Panc1 (cell line): ENCODE data around the gene FIBP. TPM values are rescaled to one million over a fixed set of nuclear protein-coding genes. Genes with fewer than 3 reads are reported as not detected.

Experiments
- ATAC-seq: fragments of 200-7000 bp; cut with Tn5 transposase; 2 replicates; pipeline ENCODE4 v1.9.1; 2020; ENCODE audit warnings: mild to moderate bottlenecking, moderate library complexity
- BruUV-seq: library from RNA; stranded (reverse); fragments of 400-500 nt; replicated peaks from 2 replicates; lab custom pipeline; 2021; lab: Mats Ljungman, UMichigan
- CTCF ChIA-PET: fragments of 300-600 bp; sonication (Branson Sonifier 250); formaldehyde crosslinking; loops from one replicate; lab custom pipeline; 2022; ENCODE audit warnings: antibody characterized with exemption; lab: Charles Lee
- POLR2A ChIA-PET: fragments of 300-600 bp; sonication (Branson Sonifier 250); formaldehyde crosslinking; loops from one replicate; lab custom pipeline; 2022; ENCODE audit warnings: antibody characterized with exemption; lab: Charles Lee
- DNase-seq: peaks from one replicate; pipeline ENCODE4 v3.0.0-alpha.2; 2010; ENCODE audit warnings: low read depth, low spot score
- H3K27ac ChIP-seq: 2 replicates; pipeline ENCODE4 v1.5.1; 2011; ENCODE audit warnings: mild to moderate bottlenecking, low read length, inconsistent platforms
- H3K27me3 ChIP-seq: fragments of 200-500 bp; sonication (Bioruptor generic); 2 replicates; pipeline ENCODE4 v1.6.0; 2014; ENCODE audit warnings: low read length, inconsistent platforms; ENCODE audit not compliant: control insufficient read depth, insufficient read depth
- H3K36me3 ChIP-seq: fragments of 200-500 bp; sonication (Bioruptor generic); 2 replicates; pipeline ENCODE4 v1.5.1; 2014; ENCODE audit warnings: inconsistent platforms, mild to moderate bottlenecking, low read length, moderate library complexity; ENCODE audit not compliant: control insufficient read depth, insufficient read depth
- H3K4me1 ChIP-seq: 2 replicates; pipeline ENCODE4 v1.5.1; 2011; ENCODE audit warnings: inconsistent platforms, mild to moderate bottlenecking, low read length, moderate library complexity; ENCODE audit not compliant: control insufficient read depth, insufficient read depth
- H3K4me3 ChIP-seq, 2 experiments: 2 replicates each; pipeline ENCODE4 v1.5.1; 2011 to 2012; ENCODE audit warnings: low read depth in 2 of 2, low read length in 2 of 2, mild to moderate bottlenecking in 2 of 2, inconsistent platforms in 1 of 2, moderate library complexity in 1 of 2
- H3K9me3 ChIP-seq: fragments of 200-500 bp; sonication (Bioruptor generic); 2 replicates; pipeline ENCODE4 v1.5.1; 2014; ENCODE audit warnings: low read depth, mild to moderate bottlenecking, inconsistent platforms, low read length, moderate library complexity; ENCODE audit not compliant: control insufficient read depth, insufficient read depth
- CTCF ChIP-seq: fragments of 450-650 bp; IDR thresholded peaks from 2 replicates; pipeline ENCODE4 v1.5.1; 2017; ENCODE audit warnings: mild to moderate bottlenecking
- POLR2AphosphoS5 ChIP-seq: IDR thresholded peaks from 2 replicates; pipeline ENCODE4 v1.6.1; 2012; ENCODE audit warnings: mild to moderate bottlenecking, low read depth, low read length, moderate library complexity
- SIN3A ChIP-seq: IDR thresholded peaks from 2 replicates; pipeline ENCODE4 v1.6.1; 2012; ENCODE audit warnings: low read depth, mild to moderate bottlenecking, low read length, moderate library complexity, borderline replicate concordance; ENCODE audit not compliant: insufficient read depth
- TCF7L2 ChIP-seq: IDR thresholded peaks from 2 replicates; pipeline ENCODE4 v1.6.1; 2011; ENCODE audit warnings: mild to moderate bottlenecking, low read depth, low read length, inconsistent platforms
- in situ Hi-C: cut with HindIII; loops from 2 replicates; pipeline ENCODE4 v1.10.0; 2016; ENCODE audit warnings: low sequenced_read_pairs, low pct_unique_long_range_greater_than_20kb
- intact Hi-C: fragments of 100-400 bp; cut with micrococcal nuclease; formaldehyde crosslinking; loops from one replicate; pipeline ENCODE4 v1.10.0; 2022; ENCODE audit not compliant: unreplicated experiment
- total RNA-seq: library from RNA; stranded (reverse); gene quantifications from one replicate; pipeline ENCODE4 v1.2.1, GENCODE V29; 2021; ENCODE audit not compliant: unreplicated experiment
- TF ChIP-seq, protein P1 (sequence below), 2 experiments: IDR thresholded peaks; 2 replicates each; pipeline ENCODE4 v1.6.1; 2011 to 2012; ENCODE audit warnings: low read depth in 2 of 2, control low read depth in 1 of 2, low read length in 1 of 2, mild to moderate bottlenecking in 1 of 2, moderate library complexity in 1 of 2; ENCODE audit not compliant: insufficient read depth in 1 of 2

FIBP gene
- total RNA-seq, 1 experiment from 2014 or later, result 105 TPM

DNA sequence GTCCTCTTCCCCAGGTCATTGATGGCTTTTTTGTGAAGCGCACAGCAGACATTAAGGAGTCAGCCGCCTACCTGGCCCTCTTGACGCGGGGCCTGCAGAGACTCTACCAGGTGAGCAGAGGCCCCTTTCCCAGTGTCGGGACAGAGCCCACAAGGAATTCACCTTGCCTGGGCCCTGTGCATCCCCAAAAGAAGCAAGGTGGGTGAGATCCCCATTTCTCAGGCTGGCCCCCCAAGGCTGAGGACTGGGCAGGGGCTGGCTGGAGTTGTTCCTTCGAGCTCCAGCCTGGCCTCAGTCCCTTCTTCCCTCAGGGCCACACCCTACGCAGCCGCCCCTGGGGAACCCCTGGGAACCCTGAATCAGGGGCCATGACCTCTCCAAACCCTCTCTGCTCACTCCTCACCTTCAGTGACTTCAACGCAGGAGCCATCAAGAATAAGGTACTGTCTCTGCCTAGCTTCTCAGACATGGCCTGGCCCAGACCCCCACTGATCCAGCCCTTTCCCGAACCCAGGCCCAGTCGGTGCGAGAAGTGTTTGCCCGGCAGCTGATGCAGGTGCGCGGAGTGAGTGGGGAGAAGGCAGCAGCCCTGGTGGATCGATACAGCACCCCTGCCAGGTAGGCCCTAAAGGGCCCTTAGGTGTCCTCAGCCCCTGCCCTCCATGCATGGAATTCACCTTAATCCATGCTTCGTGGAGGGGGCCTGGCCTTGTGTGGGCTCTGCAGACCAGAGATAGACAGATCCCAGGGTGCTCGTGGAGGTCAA lies 23.4 kb downstream of the FIBP start:
- Histone ChIP-seq H3K4me1 (peaks cover 27% of the 10 kb centered on the region), H3K27me3 (no peaks in the 10 kb centered on the region), H3K27ac (no peak overlapping the region), H3K36me3 (peaks cover 2% of the 10 kb centered on the region), H3K4me3 (no peak overlapping the region), H3K9me3 (no peaks in the 10 kb centered on the region)
- DNase-seq (no peak), ATAC-seq (no peak)
- intact Hi-C loops, result no loop called here
- ChIA-PET POLR2A (no interaction called here), CTCF (no interaction called here)
- BruUV-seq, result no TSS peak
- in situ Hi-C loops, result no loop called here
- no peak for TF ChIP-seq SIN3A
- no peak for TF ChIP-seq TCF7L2
- TF ChIP-seq, protein P1, sequence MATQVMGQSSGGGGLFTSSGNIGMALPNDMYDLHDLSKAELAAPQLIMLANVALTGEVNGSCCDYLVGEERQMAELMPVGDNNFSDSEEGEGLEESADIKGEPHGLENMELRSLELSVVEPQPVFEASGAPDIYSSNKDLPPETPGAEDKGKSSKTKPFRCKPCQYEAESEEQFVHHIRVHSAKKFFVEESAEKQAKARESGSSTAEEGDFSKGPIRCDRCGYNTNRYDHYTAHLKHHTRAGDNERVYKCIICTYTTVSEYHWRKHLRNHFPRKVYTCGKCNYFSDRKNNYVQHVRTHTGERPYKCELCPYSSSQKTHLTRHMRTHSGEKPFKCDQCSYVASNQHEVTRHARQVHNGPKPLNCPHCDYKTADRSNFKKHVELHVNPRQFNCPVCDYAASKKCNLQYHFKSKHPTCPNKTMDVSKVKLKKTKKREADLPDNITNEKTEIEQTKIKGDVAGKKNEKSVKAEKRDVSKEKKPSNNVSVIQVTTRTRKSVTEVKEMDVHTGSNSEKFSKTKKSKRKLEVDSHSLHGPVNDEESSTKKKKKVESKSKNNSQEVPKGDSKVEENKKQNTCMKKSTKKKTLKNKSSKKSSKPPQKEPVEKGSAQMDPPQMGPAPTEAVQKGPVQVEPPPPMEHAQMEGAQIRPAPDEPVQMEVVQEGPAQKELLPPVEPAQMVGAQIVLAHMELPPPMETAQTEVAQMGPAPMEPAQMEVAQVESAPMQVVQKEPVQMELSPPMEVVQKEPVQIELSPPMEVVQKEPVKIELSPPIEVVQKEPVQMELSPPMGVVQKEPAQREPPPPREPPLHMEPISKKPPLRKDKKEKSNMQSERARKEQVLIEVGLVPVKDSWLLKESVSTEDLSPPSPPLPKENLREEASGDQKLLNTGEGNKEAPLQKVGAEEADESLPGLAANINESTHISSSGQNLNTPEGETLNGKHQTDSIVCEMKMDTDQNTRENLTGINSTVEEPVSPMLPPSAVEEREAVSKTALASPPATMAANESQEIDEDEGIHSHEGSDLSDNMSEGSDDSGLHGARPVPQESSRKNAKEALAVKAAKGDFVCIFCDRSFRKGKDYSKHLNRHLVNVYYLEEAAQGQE (IDR thresholded peaks at IDR 0.05; ENCODE audit: insufficient read depth in 1 of 2, low read depth in 2 of 2, low read length in 1 of 2), result no peak
- no peak for TF ChIP-seq POLR2AphosphoS5
- no peak for TF ChIP-seq CTCF

GRCh38 chr11:65863889-65864705 lies 24.2 kb downstream of the FIBP start:
- Histone ChIP-seq H3K27ac (no peak overlapping the region), H3K9me3 (no peaks in the 10 kb centered on the region), H3K36me3 (peaks cover 2% of the 10 kb centered on the region), H3K4me1 (peaks cover 30% of the 10 kb centered on the region), H3K4me3 (no peak overlapping the region), H3K27me3 (no peaks in the 10 kb centered on the region)
- ChIA-PET CTCF (no interaction called here), POLR2A (no interaction called here)
- no peak for DNase-seq
- TF ChIP-seq POLR2AphosphoS5 (peak; percentile 22; the same call in 1 of the 2 replicates), CTCF (no peak), SIN3A (no peak), TCF7L2 (no peak)
- TF ChIP-seq, protein P1 (IDR thresholded peaks at IDR 0.05; ENCODE audit: insufficient read depth in 1 of 2, low read depth in 2 of 2, low read length in 1 of 2), result no peak
- in situ Hi-C loops, result no loop called here
- no peak for ATAC-seq
- BruUV-seq, result no TSS peak
- intact Hi-C loops, result no loop called here
